SH-SY5Y (cell line): ENCODE measurements around the gene MIS18A.

Source experiments
- GATA2 ChIP-seq: IDR thresholded peaks from 2 replicates; pipeline ENCODE4 v1.6.1; 2011; ENCODE audit warnings: mild to moderate bottlenecking, low read depth, low read length
- GATA3 ChIP-seq: IDR thresholded peaks from 2 replicates; pipeline ENCODE4 v1.6.1; 2011; ENCODE audit warnings: low read depth, mild to moderate bottlenecking, low read length, moderate library complexity

- TF ChIP-seq GATA2 (no peak), GATA3 (no peak)
Measured at GRCh38 chr21:32312326-32312725, 33.5 kb upstream of the MIS18A start.
